GM06990 (cell line): ENCODE measurements around the gene SIL1.
"Not testable (repeated sequence)": the region's sequence is repeated elsewhere in the genome, so short reads cannot be mapped to it uniquely, and the experiment has no call there.

Experiments
- DNase-seq: peaks from one replicate; pipeline ENCODE4 v3.0.0-alpha.2; 2011; ENCODE audit not compliant: insufficient read length; ENCODE audit errors: extremely low read depth
- H3K27me3 ChIP-seq: replicated peaks from 2 replicates; pipeline ENCODE4 v1.6.0; 2011; ENCODE audit warnings: low read length; ENCODE audit not compliant: control insufficient read depth, insufficient read depth
- H3K36me3 ChIP-seq: 2 replicates; pipeline ENCODE4 v1.5.1; 2011; ENCODE audit warnings: low read length; ENCODE audit not compliant: control insufficient read depth, insufficient read depth
- H3K4me3 ChIP-seq: replicated peaks from 2 replicates; pipeline ENCODE4 v1.5.1; 2011; ENCODE audit warnings: low read depth, mild to moderate bottlenecking, control low read depth, low read length
- TF ChIP-seq, protein P1 (sequence below): IDR thresholded peaks from 2 replicates; pipeline ENCODE4 v1.5.1; 2011; ENCODE audit warnings: low read length, control low read depth, mild to moderate bottlenecking, inconsistent platforms; ENCODE audit not compliant: insufficient read depth, poor library complexity, severe bottlenecking

SIL1 gene

DNA sequence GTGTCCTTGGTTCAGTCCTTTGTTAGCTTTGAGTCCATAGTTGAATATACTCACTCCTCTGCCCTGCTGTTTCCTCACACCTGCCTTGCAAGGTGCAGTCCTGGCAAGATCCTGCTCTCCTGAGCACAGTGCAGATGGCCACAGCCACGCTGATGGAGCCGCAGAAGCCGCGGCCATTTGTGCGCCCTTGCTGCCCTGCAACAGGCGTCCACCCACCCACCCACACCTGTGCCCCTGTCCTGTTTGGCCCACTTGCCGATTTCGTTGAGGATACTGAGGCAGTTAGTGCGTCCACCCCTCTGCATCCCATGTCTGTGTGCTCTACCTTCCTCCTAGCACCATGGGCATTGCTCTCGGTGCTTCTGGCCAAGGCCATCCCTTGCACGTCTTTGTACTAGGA, 271.9 kb downstream of the SIL1 start:
- TF ChIP-seq, protein P1, sequence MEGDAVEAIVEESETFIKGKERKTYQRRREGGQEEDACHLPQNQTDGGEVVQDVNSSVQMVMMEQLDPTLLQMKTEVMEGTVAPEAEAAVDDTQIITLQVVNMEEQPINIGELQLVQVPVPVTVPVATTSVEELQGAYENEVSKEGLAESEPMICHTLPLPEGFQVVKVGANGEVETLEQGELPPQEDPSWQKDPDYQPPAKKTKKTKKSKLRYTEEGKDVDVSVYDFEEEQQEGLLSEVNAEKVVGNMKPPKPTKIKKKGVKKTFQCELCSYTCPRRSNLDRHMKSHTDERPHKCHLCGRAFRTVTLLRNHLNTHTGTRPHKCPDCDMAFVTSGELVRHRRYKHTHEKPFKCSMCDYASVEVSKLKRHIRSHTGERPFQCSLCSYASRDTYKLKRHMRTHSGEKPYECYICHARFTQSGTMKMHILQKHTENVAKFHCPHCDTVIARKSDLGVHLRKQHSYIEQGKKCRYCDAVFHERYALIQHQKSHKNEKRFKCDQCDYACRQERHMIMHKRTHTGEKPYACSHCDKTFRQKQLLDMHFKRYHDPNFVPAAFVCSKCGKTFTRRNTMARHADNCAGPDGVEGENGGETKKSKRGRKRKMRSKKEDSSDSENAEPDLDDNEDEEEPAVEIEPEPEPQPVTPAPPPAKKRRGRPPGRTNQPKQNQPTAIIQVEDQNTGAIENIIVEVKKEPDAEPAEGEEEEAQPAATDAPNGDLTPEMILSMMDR = no peak
- Histone ChIP-seq H3K36me3 (peaks cover 19% of the 10 kb centered on the region), H3K4me3 (no peak overlapping the region), H3K27me3 (no peaks in the 10 kb centered on the region)
- no peak for DNase-seq

DNA sequence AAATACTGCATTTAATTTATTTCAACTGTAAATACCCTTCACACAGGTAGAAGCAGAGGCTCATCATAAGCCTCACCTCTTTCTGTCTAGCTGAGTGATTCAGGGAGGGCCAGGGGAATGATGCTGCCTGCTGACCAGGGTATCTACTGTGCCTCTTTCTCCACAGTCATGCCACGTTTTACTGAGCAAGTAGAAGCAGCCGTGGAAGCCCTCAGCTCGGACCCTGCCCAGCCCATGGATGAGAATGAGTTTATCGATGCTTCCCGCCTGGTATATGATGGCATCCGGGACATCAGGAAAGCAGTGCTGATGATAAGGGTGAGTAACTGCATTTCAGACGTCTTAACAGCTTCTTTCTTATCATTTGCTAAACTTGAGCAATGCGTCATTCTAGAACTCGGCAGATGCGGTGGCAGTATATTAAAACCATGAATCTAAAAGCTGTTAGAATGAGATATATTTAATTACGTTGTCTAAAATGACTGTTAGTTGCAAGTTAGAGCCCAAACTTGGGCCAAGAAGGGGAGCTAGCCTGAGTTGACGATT, 273.0 kb downstream of the SIL1 start:
- H3K4me3 ChIP-seq = no peak overlapping the region
- TF ChIP-seq, protein P1 = no peak
- DNase-seq = no peak
- H3K36me3 ChIP-seq = peaks cover 15% of the 10 kb centered on the region
- H3K27me3 ChIP-seq = no peaks in the 10 kb centered on the region

DNA sequence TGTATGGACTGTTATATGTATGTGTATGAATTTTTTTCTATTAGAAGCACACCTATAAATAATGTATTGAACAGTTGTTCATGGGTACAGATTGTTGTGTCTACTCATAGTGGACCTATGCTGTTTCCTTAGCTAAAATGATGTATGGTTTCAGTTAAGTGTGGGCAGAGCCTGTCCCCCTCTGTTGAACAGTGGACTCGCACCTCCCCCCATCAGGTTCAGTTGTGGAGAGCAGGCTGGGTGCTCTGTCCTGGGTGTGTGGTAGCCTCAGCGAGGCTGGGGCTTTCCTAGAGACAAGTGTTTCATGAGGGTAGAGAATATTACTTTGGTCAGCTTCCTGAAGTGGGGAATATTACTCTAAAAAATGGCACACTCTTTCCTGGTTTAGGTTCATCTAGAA, 275.7 kb downstream of the SIL1 start:
- H3K4me3 ChIP-seq = no peak overlapping the region
- DNase-seq = no peak
- H3K27me3 ChIP-seq = no peaks in the 10 kb centered on the region
- TF ChIP-seq, protein P1 = no peak
- peaks cover 13% of the 10 kb centered on the region for H3K36me3 ChIP-seq

DNA sequence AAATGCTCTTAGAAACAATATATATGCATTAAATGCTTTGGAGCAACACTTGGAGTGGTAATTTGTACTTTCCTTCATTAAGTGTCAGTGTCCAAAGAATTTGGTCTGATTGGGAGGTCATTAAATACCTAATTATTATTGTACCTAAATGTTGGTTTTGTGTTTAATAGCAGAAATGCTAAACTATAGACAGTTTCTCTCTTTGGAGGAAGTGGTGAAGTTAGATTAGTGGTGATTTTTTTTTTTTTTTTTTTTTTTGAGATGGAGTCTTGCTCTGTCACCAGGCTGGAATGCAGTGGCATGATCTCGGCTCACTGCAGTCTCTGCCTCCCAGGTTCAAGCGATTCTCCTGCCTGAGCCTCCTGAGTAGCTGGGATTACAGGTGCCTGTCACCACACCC, 276.8 kb downstream of the SIL1 start:
- peaks cover 10% of the 10 kb centered on the region for H3K36me3 ChIP-seq
- H3K27me3 ChIP-seq, H3K4me3 ChIP-seq, DNase-seq: not testable (repeated sequence)

DNA sequence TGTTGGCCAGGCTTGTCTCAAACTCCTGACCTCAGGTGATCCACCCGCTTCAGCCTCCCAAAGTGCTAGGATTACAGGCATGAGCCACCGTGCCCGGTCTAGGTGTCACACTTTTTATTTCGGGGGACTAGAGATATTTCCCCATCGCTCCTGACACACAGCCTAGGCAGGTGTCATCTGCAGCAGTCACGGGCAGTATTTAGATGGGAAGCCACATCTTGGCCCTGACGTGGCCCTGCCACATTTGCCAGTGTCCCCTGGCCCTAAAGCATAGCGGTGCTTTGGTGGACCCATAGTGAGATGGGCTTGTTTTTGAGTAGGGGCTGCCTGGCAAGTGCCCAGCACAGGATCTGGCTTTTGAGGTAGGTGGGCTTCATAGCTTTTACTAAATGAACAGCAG, 278.0 kb downstream of the SIL1 start:
- no peak for DNase-seq
- H3K36me3 ChIP-seq = peaks cover 2% of the 10 kb centered on the region
- TF ChIP-seq, protein P1 = no peak
- H3K4me3 ChIP-seq = no peak overlapping the region
- no peaks in the 10 kb centered on the region for H3K27me3 ChIP-seq

DNA sequence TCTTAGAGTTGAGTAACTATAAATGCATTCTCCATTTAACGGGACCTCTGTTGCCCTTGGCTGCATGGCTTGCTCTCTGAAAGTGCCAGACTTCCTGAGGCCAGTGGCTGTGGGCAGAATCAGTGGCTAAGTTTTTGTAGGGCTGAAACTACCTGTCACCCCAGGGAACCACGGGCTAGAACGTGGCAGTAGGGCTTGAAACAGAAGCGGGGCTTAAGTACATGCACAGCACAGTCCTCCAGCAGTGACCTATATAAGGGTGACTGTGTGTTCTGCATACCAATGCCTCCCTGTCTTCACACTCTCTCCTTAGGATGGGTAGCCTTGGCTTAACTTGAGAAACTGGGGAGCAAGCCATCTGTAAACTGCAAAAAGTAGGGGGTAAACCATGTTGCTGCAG, 279.5 kb downstream of the SIL1 start:
- Histone ChIP-seq H3K36me3 (no peaks in the 10 kb centered on the region; the same call in 1 of the 2 replicates), H3K4me3 (no peak overlapping the region), H3K27me3 (no peaks in the 10 kb centered on the region)
- no peak for DNase-seq
- TF ChIP-seq, protein P1 = no peak
